H1 (cell line): ENCODE data around the gene ZBTB46.

Source experiments
- POLR2AphosphoS5 ChIP-seq: IDR thresholded peaks from 2 replicates; pipeline ENCODE4 v1.6.1; 2011; ENCODE audit warnings: low read depth, low read length
- TBP ChIP-seq: IDR thresholded peaks from 2 replicates; pipeline ENCODE4 v1.6.1; 2011; ENCODE audit warnings: low read depth, low read length, improper control_type of control experiment

DNA sequence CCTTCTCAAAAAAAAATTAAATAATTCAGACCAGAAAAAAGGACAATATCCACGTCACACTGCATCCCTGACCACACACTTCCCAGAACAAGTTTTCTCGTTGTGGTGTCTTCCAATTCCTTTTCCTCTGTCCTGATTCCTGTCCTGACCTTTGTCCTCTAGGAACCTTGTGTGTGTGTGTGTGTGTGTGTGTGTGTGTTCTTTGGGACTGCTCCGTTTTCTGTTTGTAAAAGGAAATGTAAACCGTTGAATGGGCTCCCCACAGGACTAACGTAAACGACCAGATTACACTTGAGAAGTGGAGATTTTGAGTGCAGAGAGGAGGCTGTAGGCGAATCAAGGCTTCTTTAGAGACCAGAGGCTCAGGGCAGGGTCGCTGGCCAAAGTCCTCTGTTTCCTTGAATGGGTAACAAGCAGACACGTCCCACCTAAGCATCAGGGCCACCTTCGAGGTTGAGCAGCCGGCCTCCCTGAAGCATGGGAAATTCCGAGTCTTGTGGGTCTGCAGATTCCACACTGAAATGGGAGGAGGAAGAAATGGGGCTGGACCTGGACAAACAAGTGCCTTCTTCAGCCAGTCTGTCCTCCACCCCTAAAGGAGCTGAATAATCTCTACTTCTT, 7.3 kb downstream of the ZBTB46 start:
- TF ChIP-seq POLR2AphosphoS5 (no peak), TBP (no peak)
